Endothelial cell of hepatic sinusoid (primary cell): ENCODE results near the gene ZNG1B.
"Not testable (repeated sequence)": the region's sequence is repeated elsewhere in the genome, so short reads cannot be mapped to it uniquely, and the experiment has no call there.

Source experiments
- in situ Hi-C: cut with HindIII; loops from 2 replicates; pipeline ENCODE4 v1.10.0; 2017; ENCODE audit warnings: low sequenced_read_pairs

ZNG1B gene

DNA sequence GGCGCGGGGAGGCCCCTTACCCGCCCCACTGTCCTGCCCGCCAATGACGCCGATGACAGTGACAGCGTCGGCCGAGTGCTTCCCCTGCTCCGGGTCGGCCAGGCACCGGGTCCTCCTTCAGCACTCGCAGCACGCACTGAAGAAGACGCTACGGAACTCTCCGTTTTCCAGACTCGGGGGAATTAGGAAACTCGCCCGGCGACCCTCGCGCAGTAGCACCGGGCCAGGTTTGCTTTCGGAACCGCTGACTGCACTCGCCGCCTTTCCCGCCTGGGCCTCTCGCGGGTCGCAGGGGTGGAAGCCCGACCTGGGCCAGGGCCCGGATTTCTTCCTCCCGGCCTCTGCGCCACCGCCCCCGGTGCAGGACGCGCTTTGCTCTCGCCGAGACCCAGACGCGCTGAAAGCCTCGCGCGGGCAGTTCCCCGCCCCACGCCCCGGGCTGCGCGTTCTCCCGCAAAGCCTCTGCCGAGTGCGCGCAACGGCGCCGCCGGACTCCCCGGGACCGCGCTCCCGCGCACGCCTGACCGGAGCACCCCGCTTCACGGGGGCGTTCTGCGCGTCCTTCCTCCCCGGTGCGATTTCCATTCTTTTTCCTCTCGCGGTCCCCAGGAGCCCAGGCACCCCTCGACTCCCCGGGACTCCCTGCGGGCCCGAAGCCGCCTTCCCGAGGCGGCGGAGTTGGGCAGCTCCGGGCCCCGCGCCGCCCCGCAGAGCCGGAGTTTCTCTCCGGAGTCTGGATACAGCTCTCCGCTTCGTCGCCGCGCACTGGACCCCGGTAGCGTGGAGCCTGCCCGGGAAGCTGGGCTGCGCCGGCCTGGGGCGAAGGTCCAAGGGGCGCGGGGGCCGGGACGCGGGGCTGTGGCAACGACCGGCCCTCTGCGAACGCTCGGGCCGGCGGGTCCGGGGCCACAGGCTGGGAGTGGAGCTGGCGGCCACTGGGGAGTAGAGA, 65.9 kb downstream of the ZNG1B start:
- in situ Hi-C loops, result not testable (repeated sequence)

DNA sequence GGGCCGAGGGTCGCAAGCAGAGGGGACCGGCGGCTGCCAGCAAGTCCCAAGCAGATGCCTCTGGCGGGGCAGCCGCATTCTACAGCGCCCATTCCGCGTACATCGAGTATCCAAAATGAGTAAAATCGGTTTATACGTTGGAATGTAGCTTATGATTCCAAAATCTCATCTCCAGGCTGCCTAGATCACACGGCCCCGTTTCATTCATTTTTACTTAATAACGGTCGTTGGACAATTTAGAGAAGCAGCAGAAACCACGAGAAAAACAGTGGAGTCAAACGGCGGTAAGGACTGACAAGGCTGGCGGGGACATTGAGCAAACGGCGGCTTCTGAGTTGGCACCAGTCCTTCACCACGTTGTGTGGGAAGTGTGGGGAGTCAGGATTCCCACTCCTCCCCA, 66.6 kb downstream of the ZNG1B start:
- in situ Hi-C loops, result not testable (repeated sequence)

DNA sequence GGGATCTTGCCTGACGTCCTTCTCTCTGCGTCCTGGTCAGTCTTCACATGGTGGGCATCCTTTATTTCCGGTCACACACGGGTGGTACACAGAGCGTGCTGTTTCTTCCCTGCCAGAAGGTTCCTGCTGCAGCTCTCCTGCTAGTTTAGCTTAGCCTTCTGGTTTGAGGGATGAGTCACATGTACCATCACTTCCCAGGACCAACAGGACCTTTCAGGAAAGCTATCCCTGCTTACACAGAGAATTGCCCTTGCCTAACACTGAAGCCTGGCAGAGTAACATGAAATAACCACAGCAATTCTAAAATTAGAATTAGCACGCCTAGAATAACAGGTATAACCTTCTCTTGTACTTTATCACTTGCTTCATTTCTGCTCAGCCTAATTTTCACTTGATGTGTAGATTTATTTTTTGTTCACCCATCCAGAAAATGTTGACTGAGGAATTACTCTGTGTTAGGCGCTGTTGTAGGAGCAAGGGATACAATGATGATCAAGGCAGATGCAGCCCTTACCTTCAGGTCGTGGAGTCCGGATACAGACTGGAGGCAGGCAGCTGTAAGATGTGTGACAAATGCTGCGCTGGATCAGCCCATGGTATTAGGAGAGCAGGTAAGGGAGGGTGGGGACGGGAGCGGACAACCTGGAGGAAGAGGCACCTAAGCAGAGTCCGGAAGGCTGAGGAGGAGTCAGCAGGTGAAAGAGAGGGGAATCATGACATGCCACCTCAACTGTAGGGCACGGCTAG, 70.1 kb downstream of the ZNG1B start:
- in situ Hi-C loops, result not testable (repeated sequence)

DNA sequence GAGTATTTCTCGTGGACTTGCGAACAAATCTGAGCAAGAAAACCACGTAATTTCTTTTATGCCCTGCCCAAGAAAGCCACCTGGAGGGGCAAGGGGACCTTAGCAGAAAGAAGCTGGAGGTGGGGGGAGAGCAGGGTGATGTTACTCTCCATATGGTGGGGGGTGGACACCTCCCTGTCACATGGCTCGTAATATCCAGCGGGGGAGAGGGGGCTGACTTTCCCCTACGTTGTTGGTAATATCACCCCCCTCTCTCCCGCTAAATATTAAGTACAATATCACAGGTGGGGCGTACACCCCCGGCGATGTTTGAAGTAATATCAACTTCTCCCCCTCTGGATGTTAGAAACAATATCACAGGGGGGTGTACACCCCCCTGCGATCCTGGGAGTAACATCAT, 70.7 kb downstream of the ZNG1B start:
- in situ Hi-C loops, result not testable (repeated sequence)

DNA sequence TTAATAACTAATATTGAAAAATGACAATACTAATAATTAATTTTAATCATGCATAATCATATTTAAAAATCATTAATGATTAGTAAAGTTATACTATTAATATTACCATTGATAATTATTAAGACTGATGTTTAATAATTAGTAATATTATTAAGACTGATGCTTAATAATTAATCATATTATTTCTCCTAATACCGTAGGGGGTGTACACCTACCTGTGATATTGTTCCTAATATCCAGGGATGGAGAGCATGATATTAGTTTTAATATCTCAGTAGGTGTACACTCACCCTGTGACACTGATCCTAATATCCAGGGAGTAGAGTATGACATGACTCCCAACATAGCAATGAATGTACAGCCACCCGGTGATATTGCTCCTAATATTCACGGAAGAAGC, 73.4 kb downstream of the ZNG1B start:
- in situ Hi-C loops, result not testable (repeated sequence)

DNA sequence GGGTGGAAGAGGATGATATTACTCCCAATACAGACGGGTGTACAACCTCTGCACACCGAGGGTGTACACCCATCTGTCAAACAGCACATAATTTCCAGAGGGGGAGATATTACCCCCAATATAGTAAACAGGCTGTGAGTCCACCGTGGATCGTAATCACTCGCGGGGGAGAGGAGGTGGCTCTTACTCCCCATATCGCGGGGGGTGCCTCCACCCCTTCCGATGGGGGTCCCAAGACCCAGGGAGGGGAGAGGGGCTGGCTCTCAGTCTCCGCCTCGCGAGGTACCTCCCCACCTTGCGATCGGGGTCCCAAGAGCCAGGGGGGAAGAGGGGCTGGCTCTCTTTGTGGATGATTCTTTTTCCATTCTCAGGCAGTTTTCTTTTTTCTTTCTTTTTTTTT, 74.4 kb downstream of the ZNG1B start:
- in situ Hi-C loops, result not testable (repeated sequence)

DNA sequence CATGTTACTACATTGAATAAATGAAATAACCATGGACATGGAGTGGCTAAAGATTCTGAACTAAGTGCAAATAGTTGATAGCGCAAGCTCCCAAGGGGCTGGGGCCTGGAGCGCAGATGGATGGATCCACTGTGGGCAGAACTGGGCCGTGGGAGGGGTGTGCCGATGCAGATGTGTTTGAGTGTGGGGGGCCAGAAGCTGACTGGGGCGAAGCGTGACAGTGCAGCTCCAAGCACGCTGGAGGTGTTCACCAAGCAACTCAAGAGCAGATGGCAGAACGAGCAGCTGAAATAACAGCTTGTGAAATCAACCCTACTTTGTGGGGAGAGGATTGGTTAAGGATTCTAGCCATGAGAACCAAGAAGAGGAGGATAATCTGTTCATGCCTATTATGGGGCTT, 78.0 kb downstream of the ZNG1B start:
- in situ Hi-C loops, result not testable (repeated sequence)

DNA sequence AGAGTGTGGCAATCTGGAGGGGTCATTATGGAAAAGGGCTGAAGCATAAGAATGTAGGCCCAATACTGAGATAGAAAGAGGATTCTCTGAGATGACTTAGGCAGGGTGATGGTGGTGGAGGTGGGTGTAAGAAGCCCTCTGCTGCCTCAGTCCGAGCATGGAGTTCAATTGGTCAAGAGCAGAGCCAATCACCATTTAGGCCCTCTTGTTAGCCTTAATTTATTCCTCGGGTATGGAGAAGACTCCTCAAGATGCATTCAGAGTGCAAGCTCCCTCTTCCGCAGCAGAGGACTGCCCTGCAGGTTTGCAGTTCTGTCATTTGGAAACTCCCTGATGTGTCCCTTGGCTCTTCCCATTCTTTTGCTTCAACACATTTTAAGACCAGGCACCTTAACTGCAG, 78.5 kb downstream of the ZNG1B start:
- in situ Hi-C loops, result not testable (repeated sequence)

DNA sequence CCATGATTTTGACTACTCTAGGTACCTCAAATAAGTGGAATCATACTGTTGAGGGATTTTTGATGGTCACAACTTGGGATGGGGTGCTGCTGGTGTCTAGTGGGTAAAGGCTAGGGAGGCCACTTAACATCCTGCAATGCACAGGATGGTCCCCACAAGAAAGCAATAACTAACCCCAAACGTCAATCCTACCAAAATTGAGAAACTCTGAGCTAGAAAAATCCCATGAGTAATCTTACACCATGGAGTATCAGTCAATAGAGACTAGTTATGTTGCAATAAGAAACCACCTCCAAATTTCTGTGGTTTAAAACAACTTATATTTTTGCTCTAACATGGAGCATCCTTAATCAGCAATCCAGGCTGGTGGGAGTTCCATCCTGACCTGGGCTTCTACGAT, 79.5 kb downstream of the ZNG1B start:
- in situ Hi-C loops, result not testable (repeated sequence)

DNA sequence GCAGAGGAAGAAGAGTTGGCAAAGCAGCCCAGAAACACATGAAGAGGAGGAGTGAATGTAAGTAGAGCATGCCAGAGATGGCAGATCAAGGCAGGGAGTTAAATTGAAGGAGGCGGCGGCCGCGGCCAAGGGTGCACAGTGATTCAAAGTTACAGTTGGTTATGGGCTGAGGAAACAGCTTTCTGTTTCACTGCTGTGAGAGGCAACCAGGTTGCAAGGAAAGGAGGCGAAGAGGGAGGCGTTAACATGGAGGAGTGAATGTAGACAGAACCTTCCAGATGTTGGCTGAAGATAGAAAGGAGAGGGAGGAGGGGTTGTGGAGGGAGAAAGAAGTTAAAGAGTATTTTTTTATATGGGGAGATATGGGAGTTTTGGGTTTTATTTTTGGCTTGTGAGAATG, 83.3 kb downstream of the ZNG1B start:
- in situ Hi-C loops, result not testable (repeated sequence)

DNA sequence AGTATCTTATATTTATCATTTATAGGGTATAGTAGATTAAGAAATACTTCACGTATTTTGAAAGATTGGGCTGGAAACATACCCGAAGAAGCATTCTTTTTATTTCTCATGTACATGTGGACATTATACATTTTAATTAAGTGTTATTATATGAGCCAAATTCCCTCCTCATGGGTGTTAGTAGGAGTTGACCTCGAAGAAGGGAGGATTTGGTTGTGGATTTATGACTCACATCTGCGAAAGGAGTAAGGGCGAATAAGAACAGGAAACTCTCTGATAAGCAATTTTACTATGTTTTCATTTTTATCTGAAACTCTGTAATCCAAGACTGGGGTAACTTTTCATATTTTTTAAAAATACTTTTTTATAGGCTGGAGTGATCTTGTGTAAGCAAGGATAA, 84.0 kb downstream of the ZNG1B start:
- in situ Hi-C loops, result not testable (repeated sequence)

DNA sequence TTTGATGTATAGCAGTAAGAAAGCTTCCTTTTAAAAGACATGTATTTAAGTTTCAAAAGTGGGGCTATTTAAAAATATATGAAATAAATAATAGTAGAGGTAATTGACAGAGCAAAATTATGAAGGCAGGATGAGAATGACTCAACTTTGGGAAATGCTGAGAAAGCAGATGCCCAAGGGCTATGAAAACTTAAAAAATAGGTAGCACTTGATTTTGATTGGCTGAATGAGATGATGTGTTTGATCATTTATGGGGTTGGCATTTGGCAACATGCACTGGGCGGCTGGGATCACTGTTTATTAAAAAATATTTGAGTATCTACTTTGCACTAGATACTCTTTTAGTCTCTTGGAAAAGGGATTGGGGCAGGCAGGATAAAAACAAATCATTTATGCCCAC, 87.5 kb downstream of the ZNG1B start:
- in situ Hi-C loops, result not testable (repeated sequence)

DNA sequence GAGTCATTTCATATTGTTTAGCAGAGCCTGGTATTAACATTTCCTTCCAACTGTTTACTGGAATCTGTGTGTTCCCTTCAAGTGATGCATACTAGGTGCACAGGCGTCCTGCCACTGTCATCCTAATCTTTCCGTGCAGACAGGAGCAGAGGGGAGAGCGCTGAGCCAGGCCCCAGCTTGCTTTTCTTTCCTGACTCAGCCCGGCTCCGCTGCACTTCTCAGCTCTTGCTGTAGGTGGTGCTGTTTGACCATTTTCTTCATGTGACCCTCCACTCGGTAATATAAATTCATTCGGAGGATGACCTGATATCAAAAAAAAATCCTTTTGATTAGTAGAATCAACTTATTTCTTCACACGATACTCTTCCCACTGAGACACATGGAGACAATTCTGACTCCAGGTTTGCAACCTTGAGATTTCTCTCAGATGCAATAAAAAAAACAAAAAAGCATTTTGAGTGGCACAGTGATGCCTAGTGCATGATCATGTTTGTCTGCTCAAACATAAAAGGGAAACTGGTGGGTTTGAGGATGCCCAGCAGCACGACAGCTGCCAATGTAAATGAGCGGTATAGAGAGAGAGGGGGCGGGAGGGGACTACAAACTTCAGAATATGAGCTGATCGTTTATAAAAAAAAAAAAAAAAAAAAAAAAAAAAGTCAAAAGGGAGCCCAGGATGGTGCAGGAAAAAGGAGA, 90.0 kb downstream of the ZNG1B start:
- in situ Hi-C loops, result not testable (repeated sequence)

DNA sequence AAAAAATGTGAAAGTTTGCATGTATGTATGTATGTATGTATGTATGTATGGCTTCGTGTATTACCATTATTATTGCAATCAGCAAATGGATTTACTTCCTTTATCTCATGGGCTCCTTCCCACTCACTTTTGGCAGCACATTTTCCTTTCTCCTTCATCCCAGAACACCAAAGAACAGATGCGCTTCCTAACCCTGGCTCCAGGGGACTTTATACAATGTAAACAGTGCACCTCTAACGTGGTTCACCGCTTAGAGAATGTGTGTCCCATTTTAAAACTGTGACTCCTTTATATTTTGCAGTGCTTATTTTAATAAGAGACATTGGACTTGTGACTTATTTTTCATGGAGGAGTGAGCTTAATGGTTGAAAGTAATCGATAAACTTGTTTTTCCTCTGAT, 90.6 kb downstream of the ZNG1B start:
- in situ Hi-C loops, result not testable (repeated sequence)

DNA sequence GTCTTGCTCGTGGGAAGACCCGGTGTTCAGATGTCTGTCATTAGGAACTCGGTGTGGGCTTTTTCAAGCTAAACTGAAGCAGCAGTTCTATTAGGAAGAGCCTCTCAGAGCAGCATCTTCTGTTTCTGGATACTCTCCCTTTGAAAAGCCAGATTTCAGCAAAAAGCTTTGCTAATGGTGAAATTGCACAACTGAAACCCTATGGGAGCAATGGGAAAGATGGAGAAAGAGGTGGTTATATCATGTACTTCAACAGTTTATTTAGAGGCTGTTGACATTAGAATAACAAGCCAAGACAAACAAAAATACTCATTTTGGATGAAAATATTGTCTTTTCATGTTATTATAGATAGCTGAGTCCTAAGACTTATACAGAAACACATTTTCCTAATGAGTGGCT, 91.4 kb downstream of the ZNG1B start:
- in situ Hi-C loops, result not testable (repeated sequence)

DNA sequence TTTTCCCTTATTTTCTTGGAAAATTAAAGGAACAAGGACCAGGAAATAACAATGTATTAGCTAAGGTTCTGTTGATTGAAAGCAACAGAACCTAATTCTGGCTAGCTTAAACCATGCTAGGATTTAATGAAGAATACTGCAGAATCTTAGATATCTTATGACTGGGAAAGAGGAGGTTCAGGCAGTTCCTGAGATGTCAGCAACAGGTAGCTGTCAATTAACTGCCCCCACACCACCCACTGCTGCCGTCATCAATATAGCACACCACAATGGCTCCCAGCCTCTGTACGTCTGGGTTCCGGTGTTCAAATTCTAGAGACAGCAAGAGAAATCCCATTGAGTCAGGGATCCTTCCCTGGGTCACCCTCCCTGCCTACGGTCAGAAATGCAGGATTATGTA, 95.5 kb downstream of the ZNG1B start:
- in situ Hi-C loops, result not testable (repeated sequence)

DNA sequence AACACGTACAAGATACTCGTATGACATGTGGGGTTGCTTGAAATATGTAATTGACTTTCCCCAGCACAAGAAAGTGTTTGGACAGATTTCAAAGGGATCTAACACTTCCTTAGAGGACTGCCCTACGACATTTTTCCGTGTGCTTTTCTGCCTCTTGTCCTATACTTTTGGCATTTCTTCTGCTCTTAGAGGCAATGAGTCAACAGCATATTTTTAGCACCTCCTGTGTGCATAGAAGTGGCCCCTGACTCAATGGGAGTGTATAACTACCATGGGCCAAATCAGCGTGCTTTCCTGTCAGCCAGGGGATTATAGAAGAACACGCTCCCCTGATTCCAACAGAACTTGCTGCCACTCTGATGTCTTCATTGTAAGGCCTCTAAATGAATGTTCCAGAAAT, 99.1 kb downstream of the ZNG1B start:
- in situ Hi-C loops, result not testable (repeated sequence)

DNA sequence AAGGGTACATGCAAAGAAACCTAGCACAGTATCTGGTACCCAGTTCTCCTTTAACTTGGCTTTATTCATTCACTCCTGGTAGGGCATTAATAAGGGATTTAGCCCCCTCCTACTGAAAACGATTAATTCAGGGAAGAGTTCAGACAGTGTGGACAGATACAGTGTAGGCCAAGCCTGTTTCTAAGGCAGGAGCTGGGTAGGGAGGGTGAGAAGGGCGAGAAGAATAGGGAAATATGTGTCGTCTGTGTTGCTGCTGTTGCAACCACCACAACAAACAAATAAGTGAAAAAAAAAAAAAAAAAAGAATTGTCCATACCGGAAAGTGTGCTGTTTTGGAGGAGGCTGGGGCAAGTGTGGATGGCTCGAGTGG, 103.3 kb downstream of the ZNG1B start:
- in situ Hi-C loops, result not testable (repeated sequence)

DNA sequence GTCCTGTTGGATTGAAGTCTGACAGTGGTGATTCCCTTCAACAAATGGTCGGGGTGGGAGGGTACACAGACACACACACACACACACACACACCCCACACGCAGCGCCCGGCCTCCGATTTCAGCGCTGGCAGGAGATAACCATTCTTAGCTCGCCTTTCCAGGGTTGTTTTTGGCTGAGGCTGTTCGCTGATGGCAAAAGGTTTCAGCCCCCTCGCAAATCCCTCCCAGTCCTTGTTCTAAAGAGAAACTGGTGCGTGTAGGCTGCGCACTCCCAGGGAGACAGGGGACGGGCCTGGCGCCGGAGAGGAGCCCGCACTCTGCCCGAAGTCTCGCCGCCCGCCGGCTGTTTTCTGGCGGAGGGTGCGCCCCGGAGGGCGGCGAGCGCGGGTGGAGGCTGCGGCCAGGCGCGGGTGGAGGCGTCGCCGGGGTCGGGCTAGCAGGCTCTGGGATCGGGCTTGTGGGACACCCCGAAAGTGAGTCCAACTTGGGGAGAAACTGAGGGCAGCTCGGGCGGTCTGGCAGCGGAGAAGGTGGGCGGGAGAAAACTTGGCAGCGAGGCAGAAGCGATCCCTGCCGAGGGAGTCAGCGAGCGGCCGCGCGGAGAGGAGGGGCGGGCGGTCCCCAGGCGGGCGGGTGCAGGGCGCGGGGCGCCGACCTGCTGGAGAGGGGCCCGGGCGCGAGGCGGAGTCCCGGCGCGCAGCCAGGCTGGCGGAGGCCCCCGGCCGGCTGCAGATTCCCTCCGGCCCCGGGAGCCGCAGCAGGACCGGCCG, 103.9 kb downstream of the ZNG1B start:
- in situ Hi-C loops, result not testable (repeated sequence)

DNA sequence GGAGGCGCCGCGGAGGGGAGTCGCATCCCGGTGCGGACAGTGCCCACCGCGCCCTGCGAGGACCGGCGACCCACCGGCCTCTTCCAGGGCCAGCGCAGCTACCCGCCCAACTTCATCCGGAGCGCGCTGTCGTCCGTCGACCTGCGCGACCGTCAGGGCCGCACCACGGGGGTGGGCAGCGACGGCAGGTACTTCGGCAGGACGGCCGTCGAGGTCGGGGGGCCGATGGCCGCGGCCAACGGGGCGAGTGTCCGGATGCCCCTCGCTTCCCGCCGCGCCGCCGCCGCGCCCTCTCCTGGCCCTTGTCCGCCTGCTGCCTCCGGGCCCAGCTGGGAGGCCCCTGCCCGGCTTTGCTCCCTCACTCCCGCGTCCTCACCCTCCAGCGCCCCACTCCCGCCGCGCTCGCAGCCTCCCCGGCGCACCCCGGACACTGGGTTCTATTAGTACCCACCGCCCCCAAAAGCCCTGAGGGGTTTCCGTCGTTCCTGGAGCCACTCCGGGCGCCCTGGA, 104.5 kb downstream of the ZNG1B start:
- in situ Hi-C loops, result not testable (repeated sequence)
